ENCODE data around the gene ADSL. TPM values are rescaled to one million over a fixed set of nuclear protein-coding genes. Genes with fewer than 3 reads are reported as not detected.

Gene ADSL
- total RNA-seq, 1 experiment from 2014 or later, result 210 TPM

GRCh38 chr22:40436505-40437431, 90.5 kb downstream of the ADSL start:
- peak; percentile 52 for DNase-seq (ENCODE audit: low read depth)

Other genes starting within 250 kb of the ADSL start
- gene TNRC6B, start 168.6 kb upstream of the ADSL start, total RNA-seq (2014; rRNA removed), result 18.0 and 28.5 TPM in 2 replicates
- 38.5 and 52.3 TPM in 2 replicates for gene SGSM3, start 24.1 kb downstream of the ADSL start, total RNA-seq (2014; rRNA removed)

Measured in LHCN-M2 (cell line).